Mesenchymal stem cell (in vitro differentiated cells and primary cell): ENCODE measurements around the gene PCYT1A.

Experiments
- DNase-seq: peaks from one replicate; pipeline ENCODE4 v3.0.0-alpha.2; 2013
- H2AFZ ChIP-seq: one replicate; pipeline ENCODE4 v1.6.1; 2013; ENCODE audit warnings: low read depth, mild to moderate bottlenecking, control low read depth, inconsistent platforms, low read length, moderate library complexity
- H2AK5ac ChIP-seq: 2 replicates; pipeline ENCODE4 v1.6.1; 2013; ENCODE audit warnings: low read length, moderate library complexity, mild to moderate bottlenecking, inconsistent platforms; ENCODE audit not compliant: severe bottlenecking
- H2BK120ac ChIP-seq: one replicate; pipeline ENCODE4 v1.6.1; 2013; ENCODE audit warnings: low read depth, mild to moderate bottlenecking, inconsistent platforms, low read length, moderate library complexity
- H2BK12ac ChIP-seq, 2 experiments: one replicate each; pipeline ENCODE4 v1.6.1; 2013; ENCODE audit warnings: inconsistent platforms in 2 of 2, low read length in 2 of 2, mild to moderate bottlenecking in 2 of 2, moderate library complexity in 2 of 2, control low read depth in 1 of 2
- H2BK15ac ChIP-seq: one replicate; pipeline ENCODE4 v1.6.1; 2013; ENCODE audit warnings: mild to moderate bottlenecking, low read depth, inconsistent platforms; ENCODE audit not compliant: poor library complexity, severe bottlenecking
- H2BK5ac ChIP-seq: 2 replicates; pipeline ENCODE4 v1.6.1; 2013; ENCODE audit warnings: low read depth, mild to moderate bottlenecking, low read length, control low read depth, inconsistent platforms; ENCODE audit not compliant: poor library complexity, severe bottlenecking
- H3K14ac ChIP-seq, 2 experiments: one replicate each; pipeline ENCODE4 v1.6.1; 2013; ENCODE audit warnings: inconsistent platforms in 2 of 2, low read length in 2 of 2, control low read depth in 1 of 2, mild to moderate bottlenecking in 1 of 2, moderate library complexity in 1 of 2
- H3K18ac ChIP-seq, 2 experiments: one replicate each; pipeline ENCODE4 v1.6.1; 2013; ENCODE audit warnings: inconsistent platforms in 2 of 2, low read length in 2 of 2, control low read depth in 1 of 2, low read depth in 1 of 2, mild to moderate bottlenecking in 1 of 2
- H3K23ac ChIP-seq, 2 experiments: one replicate each; pipeline ENCODE4 v1.6.1; 2013; ENCODE audit warnings: inconsistent platforms in 2 of 2, low read length in 2 of 2, mild to moderate bottlenecking in 2 of 2, moderate library complexity in 2 of 2, control low read depth in 1 of 2
- H3K27ac ChIP-seq: 2 replicates; pipeline ENCODE4 v1.5.1; 2013; ENCODE audit warnings: mild to moderate bottlenecking, moderate library complexity, low read length, control low read depth, inconsistent platforms; ENCODE audit not compliant: poor library complexity, severe bottlenecking
- H3K27me3 ChIP-seq, 2 experiments: 2 replicates each; pipeline versions ENCODE4 v1.6.1 to v1.7.0; 2013; ENCODE audit warnings: low read length in 2 of 2, mild to moderate bottlenecking in 2 of 2, moderate library complexity in 2 of 2, control low read depth in 1 of 2, inconsistent platforms in 1 of 2; ENCODE audit not compliant: control insufficient read depth in 1 of 2, insufficient read depth in 1 of 2
- H3K36me3 ChIP-seq, 2 experiments: 2 replicates each; pipeline versions ENCODE4 v1.6.1 to v1.7.0; 2013; ENCODE audit warnings: low read length in 2 of 2, control low read depth in 1 of 2, inconsistent platforms in 1 of 2, low read depth in 1 of 2, mild to moderate bottlenecking in 1 of 2; ENCODE audit not compliant: insufficient read depth in 2 of 2, control insufficient read depth in 1 of 2
- H3K4ac ChIP-seq, 2 experiments: one replicate each; pipeline ENCODE4 v1.6.1; 2013; ENCODE audit warnings: inconsistent platforms in 2 of 2, low read length in 2 of 2, mild to moderate bottlenecking in 2 of 2, moderate library complexity in 2 of 2, control low read depth in 1 of 2, low read depth in 1 of 2
- H3K4me1 ChIP-seq: 2 replicates; pipeline ENCODE4 v1.6.1; 2013; ENCODE audit warnings: low read depth, low read length, control low read depth; ENCODE audit not compliant: control insufficient read depth, insufficient read depth
- H3K4me2 ChIP-seq: 2 replicates; pipeline ENCODE4 v1.6.1; 2013; ENCODE audit warnings: low read length, mild to moderate bottlenecking, inconsistent platforms; ENCODE audit not compliant: poor library complexity, severe bottlenecking
- H3K4me3 ChIP-seq, 2 experiments: 2 replicates each; pipeline versions ENCODE4 v1.5.1 to v1.7.0; 2013; ENCODE audit warnings: low read length in 2 of 2, mild to moderate bottlenecking in 2 of 2, control low read depth in 1 of 2, low read depth in 1 of 2; ENCODE audit not compliant: insufficient read depth in 1 of 2
- H3K79me1 ChIP-seq: replicated peaks from 2 replicates; pipeline ENCODE4 v1.6.1; 2013; ENCODE audit warnings: mild to moderate bottlenecking, control low read depth, low read length, inconsistent platforms; ENCODE audit not compliant: poor library complexity, severe bottlenecking
- H3K9ac ChIP-seq: 2 replicates; pipeline ENCODE4 v1.7.0; 2013; ENCODE audit warnings: mild to moderate bottlenecking, low read length, moderate library complexity
- H3K9me3 ChIP-seq: 2 replicates; pipeline ENCODE4 v1.7.0; 2013; ENCODE audit warnings: mild to moderate bottlenecking, low read length; ENCODE audit not compliant: control insufficient read depth
- H4K8ac ChIP-seq: one replicate; pipeline ENCODE4 v1.6.1; 2013; ENCODE audit warnings: inconsistent platforms, mild to moderate bottlenecking, low read length, moderate library complexity
- H4K91ac ChIP-seq: one replicate; pipeline ENCODE4 v1.6.1; 2013; ENCODE audit warnings: mild to moderate bottlenecking, low read length, inconsistent platforms
- WGBS: methylation state at CpG from one replicate; pipeline ENCODE4 v1.1.7; 2013; ENCODE audit warnings: mixed read lengths; 5-methylcytosine and 5-hydroxymethylcytosine counted together

PCYT1A gene

DNA sequence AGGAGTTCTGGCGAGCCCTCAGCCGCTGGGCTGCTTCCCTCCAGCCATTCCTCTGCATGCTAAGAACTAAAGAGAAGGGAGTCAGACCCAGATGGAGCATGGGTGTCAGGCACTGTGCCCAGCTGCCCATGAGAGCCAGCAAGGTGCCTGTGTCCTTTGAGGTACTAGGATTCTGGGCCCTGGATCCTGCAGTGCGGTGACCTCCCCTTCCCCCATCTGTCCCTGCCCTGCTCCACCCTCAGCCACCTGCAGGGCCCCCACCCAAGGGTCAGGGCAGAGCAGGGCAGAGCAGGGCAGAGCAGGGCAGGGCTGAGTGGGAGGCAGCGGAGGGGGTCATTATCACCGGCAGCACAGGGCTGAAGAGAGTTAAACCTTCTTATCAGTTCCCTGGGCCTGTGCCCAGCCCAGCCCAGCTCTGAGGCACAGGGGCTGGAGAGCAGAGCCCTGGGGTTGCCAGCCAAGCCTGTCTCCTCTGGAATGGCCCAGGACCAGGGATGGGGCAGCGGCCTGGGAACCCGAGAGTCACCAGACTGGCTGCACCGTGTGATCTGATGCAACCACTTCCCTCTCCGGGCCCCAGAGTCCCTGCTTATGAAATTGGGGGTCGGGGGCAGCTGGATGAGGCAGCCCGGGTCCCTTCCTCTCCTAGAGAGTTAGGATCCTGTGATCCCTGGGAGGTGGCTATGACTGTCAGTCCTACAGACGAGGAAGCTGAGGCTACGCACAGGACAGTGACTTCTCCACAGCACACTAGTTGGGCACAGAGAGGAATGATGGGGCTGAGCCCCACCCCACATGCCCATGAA, 93.6 kb downstream of the PCYT1A start:
- Histone ChIP-seq H3K9me3 (no peaks in the 10 kb centered on the region), H3K4ac (no peak overlapping the region), H4K8ac (no peak overlapping the region), H3K18ac (no peak overlapping the region), H4K91ac (no peak overlapping the region), H2AFZ (no peak overlapping the region), H2BK5ac (no peak overlapping the region), H3K27me3 (no peaks in the 10 kb centered on the region), H3K4me1 (peaks cover 10% of the 10 kb centered on the region), H3K4me2 (no peak overlapping the region), H2BK120ac (no peak overlapping the region), H3K4me3 (no peak overlapping the region), H3K79me1 (no peaks in the 10 kb centered on the region), H2BK15ac (no peak overlapping the region), H3K14ac (no peak overlapping the region), H3K36me3 (no peaks in the 10 kb centered on the region), H2BK12ac (no peak overlapping the region), H3K27ac (no peak overlapping the region), H2AK5ac (no peak overlapping the region), H3K9ac (no peak overlapping the region), H3K23ac (no peak overlapping the region)
- DNase-seq: no peak
- 84% methylated on average over 13 of the region's 13 CpGs for WGBS

DNA sequence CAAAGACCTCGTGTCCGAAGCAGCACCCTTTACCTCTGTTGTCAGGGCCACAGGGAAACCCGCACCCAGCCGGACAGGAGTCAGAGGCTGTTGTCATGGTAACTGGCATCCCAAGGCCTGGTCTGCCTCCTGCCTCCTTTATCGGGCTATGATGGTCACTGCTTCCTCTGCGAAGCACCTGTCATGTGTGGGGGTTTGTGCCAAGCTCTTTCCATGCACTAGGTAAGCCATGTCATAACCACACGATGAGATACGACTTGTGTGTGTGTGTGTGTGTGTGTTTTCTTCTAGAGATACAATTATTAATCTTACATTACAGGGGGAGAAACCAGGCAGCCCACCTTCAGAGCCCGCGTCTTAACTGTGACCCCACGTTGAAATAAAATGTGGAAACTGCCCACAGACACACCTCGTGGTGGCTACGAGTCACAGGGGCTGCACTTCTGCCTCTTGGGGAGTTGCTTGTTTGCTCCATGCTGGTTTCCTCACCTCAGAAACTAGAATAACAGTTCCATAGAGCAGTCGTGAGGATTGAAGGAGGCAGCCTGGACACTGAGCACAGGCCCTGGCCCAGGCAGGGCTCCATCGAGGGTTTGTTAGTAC, 94.3 kb downstream of the PCYT1A start:
- Histone ChIP-seq H2BK120ac (no peak overlapping the region), H3K27me3 (no peaks in the 10 kb centered on the region), H4K91ac (no peak overlapping the region), H3K14ac (no peak overlapping the region), H3K4ac (no peak overlapping the region), H3K36me3 (no peaks in the 10 kb centered on the region), H2BK12ac (no peak overlapping the region), H4K8ac (no peak overlapping the region), H3K4me2 (no peak overlapping the region), H2BK15ac (no peak overlapping the region), H3K4me3 (no peak overlapping the region), H2BK5ac (no peak overlapping the region), H2AK5ac (no peak overlapping the region), H3K4me1 (peaks cover 10% of the 10 kb centered on the region), H3K9me3 (no peaks in the 10 kb centered on the region), H3K9ac (no peak overlapping the region), H3K23ac (no peak overlapping the region), H3K18ac (no peak overlapping the region), H3K27ac (no peak overlapping the region), H2AFZ (no peak overlapping the region), H3K79me1 (no peaks in the 10 kb centered on the region)
- WGBS: 86% methylated on average over 13 of the region's 15 CpGs
- DNase-seq: no peak

- Histone ChIP-seq H4K91ac (no peak overlapping the region), H2BK12ac (no peak overlapping the region), H3K4me3 (no peak overlapping the region), H3K79me1 (no peaks in the 10 kb centered on the region), H2BK15ac (no peak overlapping the region), H4K8ac (no peak overlapping the region), H2AFZ (no peak overlapping the region), H2AK5ac (no peak overlapping the region), H3K18ac (no peak overlapping the region), H3K36me3 (no peaks in the 10 kb centered on the region), H3K27ac (no peak overlapping the region), H3K9ac (no peak overlapping the region), H3K14ac (no peak overlapping the region), H2BK120ac (no peak overlapping the region), H3K4ac (no peak overlapping the region), H3K4me1 (peaks cover 10% of the 10 kb centered on the region), H3K9me3 (no peaks in the 10 kb centered on the region), H3K4me2 (no peak overlapping the region), H3K23ac (no peak overlapping the region), H3K27me3 (no peaks in the 10 kb centered on the region), H2BK5ac (no peak overlapping the region)
- WGBS: 59% methylated on average over 12 of the region's 14 CpGs
- no peak for DNase-seq
These were observed 94.9 kb downstream of the PCYT1A start for GRCh38 chr3:196192524-196193051.

DNA sequence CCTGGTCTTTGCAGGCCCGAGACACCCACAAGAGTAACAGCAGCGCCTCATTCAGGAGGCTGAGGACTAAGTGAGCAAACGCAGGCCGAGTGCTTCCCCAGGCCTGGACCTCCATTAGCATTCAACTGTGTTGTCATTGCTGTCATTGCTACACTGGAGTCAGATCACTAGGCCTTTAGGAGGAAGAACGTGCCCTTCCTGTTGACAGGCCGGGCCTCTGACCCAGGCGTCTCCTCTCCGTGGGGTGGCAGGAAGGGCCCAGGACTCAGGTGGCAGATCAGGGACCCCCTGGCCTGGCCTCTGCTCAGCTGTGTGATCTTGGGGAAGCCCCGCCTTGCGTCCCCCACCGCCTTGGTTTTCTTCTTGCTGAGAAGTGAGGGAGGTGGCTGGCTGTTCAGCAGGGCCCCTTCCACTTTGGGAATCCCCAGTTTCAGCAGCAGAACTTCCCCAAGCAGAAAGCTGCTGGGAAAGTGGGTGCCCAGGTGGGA, 95.4 kb downstream of the PCYT1A start:
- Histone ChIP-seq H2BK120ac (no peak overlapping the region), H4K8ac (no peak overlapping the region), H3K27ac (no peak overlapping the region), H3K9ac (no peak overlapping the region), H3K36me3 (no peaks in the 10 kb centered on the region), H2AK5ac (no peak overlapping the region), H3K4ac (no peak overlapping the region), H3K27me3 (no peaks in the 10 kb centered on the region), H3K23ac (no peak overlapping the region), H4K91ac (no peak overlapping the region), H3K79me1 (no peaks in the 10 kb centered on the region), H2BK15ac (no peak overlapping the region), H3K9me3 (no peaks in the 10 kb centered on the region), H2AFZ (no peak overlapping the region), H2BK12ac (no peak overlapping the region), H2BK5ac (no peak overlapping the region), H3K4me1 (peaks cover 10% of the 10 kb centered on the region), H3K4me3 (no peak overlapping the region), H3K14ac (no peak overlapping the region), H3K18ac (no peak overlapping the region), H3K4me2 (no peak overlapping the region)
- WGBS: 78% methylated on average over 11 of the region's 11 CpGs
- no peak for DNase-seq
